C1 segment of cervical spinal cord (tissue), 14 donors: ENCODE data around the gene GALNT2.

Source experiments
- DNase-seq, 14 donors: peaks; one replicate each; lab custom pipeline; 2025; lab: John Stamatoyannopoulos, UW

Gene GALNT2

DNA sequence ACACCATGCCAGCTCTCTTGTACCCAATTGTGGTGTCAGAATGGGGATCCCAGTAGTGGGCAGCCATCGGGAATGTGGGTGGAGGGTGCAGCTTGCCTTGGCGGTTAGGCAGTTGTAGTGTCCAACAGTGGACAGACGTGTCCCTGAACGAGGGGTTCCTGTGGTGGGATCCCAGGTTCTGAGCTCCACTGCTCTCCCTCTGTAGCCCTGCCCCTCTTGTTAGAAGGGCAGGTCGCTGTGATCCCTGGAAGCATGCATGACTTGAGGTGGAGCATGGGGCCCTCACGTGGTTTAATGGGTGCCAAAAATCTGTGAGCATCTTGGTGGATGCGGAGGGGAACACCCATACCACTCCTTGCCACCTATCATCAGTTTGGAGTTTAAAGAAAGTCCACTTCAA lies 4.3 kb downstream of the GALNT2 start:
- no peak for DNase-seq

DNA sequence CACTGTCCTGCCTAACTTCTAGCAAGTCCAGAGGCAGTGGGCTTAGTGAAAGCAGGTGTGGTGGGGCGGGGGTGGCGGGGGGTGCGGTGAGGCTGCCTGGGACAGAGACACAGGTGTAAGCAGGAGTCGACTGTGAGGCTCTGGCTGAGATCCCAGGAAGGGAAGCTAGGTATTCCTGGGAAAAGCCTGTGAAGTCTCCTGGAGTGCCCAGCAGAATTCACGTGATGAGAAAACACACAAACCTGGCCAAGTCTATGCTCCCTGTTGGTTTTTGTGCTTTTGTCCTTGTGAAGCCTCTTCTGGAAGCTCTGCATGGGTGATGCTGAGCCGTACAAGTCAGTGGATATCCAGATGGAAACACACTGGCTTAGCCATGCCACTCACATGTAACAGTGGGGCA lies 5.3 kb downstream of the GALNT2 start:
- DNase-seq = no peak

DNA sequence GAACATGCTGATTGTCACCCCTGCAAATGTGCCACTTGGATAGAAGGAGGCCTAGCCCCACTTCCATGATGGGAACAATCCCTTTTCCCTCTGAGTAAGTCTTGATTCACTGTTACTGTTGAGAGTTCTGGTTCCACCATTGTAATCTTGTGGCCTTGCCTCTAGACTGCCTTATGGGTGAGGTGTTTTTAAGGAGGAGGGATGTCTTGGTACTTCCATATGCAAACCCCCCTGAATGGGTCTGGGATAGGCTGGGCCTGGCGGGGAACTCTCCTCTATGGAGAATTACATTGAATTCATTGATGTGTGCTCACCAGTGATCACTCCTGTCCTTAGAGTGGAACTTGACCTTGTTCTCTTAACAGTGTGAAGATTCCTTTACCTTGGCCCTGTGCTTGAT lies 5.8 kb downstream of the GALNT2 start:
- no peak for DNase-seq

DNA sequence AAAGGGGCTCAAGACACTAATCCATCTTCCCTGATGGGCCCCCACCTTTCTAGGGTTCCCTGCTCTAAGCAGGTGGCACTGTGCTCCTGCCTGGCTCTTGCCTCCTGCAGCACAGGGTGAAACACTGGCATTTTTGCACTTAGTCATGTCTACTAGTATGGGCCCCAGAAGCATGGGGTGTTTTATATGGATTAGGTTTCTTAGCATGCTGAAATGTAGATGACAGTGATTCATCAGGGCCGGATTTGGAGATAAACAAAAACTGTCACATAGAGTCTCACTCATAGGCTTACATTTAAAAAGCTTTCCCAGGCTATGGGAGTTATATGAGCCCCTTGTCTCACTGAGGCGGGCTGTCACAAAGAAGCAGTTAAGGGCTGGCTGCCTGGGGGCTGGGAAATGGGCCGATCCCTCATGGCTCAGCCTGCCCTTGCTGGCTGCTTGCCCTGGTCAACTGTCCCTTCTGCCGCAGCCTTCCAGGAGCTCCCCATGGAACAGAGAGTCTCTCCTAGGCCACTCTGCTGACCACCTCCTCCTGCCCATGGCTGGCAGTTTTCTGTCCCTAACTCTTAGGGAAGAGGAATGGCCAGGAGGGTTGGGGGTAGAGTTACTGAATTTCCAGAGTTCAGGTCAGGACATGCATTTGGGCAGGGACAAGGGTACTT lies 6.5 kb downstream of the GALNT2 start:
- peak in 10 of 14 donors; percentile 8 to 56 (median 32) for DNase-seq

DNA sequence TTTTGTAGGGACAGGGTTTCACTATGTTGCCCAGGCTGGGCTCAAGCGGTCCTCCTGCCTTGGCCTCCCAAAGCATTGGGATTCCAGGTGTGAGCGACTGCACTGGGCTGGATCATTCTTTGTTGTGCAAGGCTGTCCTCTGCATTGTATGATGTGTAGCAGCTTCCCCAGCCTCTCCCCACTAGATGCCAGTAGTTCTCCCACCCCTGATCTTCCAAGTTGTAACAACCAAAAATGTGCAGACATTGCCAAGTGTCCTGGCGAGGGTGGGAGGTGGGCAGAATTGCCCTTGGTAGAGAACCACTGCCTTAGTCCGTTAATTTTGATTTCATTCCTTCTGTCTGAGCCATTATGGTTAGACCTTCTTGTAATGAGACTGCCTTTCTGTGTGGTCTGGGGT lies 7.2 kb downstream of the GALNT2 start:
- no peak for DNase-seq

DNA sequence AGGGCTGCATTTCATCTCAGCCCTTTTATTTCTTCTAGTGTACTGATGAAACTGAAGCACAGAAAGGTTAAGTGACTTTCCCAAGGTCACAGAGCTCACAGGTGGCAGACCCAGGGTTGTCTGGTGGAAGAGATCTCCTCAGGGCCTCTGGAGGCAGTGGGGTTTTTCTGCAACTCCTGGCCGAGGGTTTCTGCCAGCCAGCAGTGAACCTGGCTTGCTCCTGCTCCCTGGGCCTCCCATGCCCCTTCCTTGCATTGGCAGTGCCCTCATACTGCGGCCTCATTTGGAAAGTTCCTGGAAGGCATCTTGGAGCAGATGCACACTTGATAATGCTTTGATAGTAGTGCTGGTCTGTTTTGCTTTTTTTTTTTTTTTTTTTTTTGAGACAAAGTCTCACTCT lies 7.7 kb downstream of the GALNT2 start:
- DNase-seq = no peak

DNA sequence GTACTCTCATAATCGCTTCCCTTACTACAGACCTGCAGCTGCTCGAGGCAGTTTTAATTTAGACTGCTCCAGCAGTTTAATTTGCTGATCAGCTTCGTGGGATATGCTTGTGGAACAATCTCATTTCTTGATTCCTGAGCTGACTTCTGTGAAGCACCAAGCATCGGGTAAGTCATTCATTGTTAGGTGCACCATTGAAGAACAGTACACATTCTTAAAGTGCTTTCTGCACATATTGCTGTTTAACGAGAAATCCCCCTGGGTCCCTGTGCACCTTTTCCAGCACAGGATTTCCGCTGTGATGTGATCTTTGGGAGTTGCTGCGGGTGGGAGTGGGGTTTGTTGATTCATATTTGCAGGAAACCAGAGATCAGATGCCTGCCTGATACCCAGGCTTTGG lies 9.1 kb downstream of the GALNT2 start:
- DNase-seq = no peak

DNA sequence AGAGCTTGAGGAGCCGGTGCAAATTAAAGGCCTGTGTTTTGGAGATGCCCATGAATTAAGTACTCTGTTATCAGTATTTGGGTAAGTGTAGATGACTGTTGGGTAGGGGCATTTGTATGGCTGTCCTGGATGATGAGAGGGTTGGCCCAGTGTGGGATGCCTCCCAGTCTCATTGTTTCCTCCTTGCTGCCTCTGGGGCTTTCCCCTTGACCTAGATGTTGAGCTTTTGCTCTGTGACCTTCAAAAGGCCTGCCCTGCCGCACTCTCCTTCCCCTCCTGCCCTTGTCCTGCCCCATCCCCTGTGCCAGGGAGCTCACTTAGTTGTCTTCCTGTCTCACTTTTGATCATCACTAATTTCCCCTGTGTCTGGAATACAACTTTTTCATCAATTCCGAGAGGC lies 10.0 kb downstream of the GALNT2 start:
- DNase-seq = no peak

DNA sequence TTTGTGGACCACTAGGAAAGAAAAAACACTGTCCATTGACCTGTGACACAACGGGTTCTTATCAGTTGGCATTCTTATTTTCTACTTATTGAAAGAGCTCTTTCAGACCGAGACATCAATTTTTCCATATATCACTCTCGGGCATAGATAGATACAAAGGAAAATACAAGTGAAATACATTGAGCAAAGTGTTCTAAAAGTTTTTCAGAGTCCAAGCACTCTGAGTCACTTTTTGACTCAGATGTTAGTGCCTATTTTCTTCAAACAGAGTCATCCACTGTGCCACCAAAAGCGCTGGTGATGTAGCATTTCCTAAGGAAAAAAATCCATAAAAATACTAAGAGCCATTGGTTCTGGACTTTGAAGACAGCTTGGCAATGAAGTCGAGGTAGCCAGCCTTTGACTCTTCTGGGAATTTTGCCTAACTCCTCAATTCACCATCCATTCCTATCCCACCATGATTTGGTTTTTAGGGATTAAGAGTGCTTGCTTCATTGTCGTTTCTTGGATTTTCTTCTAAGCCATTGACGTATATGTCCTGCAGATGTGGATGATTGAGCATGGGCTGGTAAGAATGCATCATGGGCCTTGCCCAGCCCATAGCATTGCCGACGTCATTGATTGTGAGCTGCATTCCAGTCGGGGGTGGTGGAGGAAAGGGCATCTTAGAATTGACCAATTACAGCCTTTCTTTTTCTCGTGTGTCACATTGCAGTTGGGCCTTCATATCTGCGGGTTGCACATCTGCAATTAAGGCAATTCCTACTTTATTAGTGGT lies 10.6 kb downstream of the GALNT2 start:
- no peak for DNase-seq

DNA sequence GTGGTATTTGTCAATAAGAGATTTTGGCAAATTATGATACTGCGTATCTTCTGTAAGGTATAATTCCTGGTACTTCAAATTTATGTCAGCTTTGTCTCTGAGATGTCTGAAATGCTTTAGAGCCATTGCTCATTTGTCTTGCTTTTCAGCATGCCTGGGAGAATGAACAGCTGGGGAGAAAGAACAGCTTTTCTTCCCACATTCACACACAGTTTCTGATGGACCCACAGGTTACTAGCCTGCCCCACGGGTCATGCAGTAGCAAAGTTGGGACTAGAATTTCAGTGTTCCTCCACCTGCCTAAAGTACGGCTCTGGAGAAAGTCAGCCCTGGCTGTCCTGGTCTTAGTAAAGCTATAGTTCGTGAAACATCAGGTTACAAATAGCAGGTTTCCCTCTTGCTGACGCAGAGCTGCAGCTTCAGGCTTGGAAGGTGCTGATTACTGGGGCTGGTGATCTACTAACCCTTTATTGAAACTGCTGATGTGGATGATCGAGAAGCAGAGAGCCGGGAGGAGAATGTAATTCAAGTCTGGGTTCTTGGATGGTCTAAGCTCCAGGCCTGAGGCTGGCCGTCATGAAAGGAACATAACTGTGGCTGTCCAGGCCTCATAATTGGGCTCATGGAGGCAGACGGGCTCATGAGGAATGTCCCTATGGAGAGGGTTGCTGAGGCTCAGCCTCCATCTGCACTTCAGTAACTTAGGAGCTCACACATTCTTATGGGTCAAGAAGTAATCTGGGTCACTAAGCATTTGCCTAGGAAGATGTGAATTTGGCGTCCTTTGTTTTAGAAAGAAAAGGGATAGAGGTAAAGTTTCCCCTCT lies 12.4 kb downstream of the GALNT2 start:
- no peak for DNase-seq

DNA sequence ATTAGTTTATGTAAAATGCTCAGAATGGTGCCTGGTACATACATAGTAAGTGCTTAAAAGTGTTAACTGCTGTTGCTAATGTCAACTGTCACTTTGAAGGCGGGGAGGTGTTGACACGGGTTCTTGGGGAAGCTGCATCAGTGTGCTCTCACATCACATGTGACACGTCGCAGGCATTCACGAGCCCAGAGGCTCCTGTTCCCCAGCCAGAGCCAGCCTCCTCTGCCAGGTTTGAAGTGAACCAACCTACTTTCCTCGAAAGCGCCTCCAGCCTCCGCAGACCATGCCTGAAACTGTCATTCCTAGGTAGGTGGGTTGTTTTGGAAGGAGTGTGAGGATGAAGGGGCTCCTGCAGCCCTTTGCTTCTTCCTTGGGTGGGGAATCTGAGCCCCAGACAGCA lies 13.8 kb downstream of the GALNT2 start:
- DNase-seq = no peak

DNA sequence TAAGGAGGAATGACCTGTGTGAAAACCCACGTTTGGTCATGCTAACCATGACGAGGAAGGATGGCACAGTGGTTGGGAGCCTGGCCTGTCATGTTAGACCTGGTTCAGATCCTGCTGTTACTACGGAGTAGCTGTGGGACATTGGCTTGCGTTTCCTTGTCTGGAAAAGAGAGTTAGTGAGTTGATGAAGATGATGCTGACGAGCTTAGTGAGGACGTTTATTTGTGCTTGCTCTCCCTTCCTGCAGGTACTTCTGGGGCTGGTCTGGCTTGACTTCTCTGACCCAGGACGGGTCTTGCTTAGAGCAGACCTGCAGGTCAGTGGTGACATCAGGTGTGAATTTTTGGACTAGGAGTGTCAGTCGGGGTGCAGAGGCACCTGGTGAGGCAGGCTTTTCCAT lies 14.7 kb downstream of the GALNT2 start:
- DNase-seq = no peak

DNA sequence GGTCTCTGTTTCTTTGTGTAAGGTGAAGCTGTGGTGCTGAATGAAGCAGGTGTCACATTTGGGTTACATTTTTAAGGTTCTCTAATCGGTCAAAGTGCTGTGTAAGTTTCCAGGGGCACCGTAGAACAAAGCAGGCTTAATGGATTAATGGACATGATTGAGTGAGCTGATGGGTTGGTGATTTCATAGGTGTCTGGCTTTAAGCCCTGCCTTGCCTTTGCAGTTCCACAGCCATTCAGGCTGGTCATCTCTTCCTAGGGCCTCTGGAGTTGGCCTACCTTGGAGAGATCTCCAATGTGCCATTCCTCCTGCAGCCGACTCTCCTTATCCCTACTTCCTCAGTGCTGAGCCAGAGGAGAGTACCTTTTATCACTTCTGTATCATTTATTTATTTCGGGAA lies 15.2 kb downstream of the GALNT2 start:
- no peak for DNase-seq

DNA sequence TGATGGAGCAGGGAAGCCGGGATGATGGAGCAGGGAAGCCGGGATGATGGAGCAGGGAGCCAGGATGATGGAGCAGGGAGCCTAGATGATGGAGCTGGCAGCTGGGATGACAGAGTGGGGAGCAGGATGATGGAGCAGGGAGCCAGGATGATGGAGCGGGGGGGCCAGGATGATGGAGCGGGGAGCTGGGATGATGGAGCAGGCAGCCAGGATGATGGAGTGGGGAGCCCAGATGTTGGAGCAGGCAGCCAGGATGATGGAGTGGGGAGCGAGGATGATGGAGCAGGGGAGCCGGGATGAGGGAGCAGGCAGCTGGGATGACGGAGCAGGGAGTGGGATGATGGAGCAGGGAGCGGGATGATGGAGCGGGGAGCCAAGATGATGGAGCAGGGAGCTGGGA lies 16.0 kb downstream of the GALNT2 start:
- DNase-seq = no peak

DNA sequence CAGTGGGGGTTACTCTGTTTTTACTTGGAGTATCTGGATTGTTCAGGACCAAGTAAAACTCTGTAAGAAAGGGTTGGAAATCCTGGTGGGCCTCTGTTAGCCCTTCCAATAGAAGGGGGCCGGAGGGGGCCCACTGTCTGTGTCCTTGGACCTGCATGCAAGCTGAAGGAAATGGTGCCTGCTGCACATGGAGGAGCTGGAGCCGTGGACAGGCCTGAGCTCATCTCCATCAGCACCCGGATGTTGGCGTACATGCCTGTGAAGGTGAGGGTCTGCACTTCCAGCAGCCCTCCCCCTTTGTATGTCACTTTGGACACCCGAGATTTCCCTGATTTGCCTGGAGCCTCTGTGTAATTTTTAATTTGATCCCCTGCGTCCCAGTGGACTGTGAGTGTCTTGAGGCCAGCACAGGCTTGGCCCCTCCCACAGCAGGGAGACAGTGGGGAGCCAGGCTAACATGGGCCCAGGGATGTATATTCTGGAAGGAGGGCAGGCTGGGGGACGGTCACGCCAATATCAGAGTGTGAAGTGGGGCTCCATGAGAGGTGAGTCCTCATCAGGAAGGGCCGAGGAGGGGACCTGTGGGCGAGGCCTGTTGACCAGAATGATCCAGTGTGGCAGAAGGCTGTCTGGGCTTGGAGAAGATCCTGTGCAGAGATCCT lies 16.8 kb downstream of the GALNT2 start:
- no peak for DNase-seq

DNA sequence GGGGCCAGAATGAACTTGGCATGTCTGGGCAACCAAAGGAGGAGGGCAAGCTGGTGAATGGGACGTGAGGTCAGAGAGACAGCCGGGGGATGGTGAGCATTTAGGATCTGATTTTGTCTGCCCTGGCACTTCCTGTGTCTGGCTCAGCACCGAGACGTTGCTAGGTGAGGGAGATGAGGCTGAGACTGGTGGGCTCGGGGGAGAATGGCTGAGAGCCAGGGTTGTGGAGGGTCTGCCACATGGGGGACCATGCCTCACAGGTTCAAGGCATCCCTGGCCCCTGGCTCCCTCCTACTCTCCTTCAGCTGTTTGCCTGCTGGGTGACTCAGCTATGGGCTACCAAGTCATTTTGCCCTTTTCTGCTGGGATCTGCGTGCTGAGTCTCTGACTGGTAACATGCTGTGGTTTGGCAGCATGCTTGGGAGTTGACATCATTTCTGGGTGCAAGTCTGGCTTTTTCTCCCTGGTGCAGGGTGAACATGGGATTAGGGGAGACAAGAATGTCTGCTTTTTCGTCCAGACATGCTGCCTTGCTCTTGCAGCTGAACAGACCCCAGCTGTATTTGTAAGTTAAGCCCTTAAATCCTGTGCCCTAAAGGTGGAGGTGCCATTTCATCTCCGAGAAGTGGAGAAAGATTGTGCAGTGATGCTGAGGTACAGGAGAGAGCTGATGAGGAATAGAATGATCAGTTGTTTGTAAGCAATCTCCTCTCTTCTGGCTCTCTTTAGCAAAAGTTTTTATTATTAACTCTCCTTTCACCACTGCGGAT lies 17.6 kb downstream of the GALNT2 start:
- peak in 3 of 14 donors; percentile 8 to 74 (median 65) for DNase-seq

DNA sequence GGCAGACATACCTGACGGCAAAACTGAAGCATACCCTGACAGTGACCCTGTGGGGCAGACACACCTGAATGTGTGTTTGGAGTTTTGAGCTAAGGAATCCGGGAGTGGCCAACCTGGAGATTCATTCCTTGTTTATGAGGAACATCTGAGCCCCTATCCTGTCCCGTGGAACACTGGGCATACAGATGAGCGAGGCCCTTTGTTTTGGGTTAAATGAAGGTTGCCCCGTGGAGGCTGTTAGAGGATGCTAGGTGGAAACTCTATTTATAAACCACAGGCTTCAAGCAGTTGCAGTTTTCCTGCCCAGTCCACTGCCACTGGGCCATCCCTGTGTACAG lies 18.1 kb downstream of the GALNT2 start:
- DNase-seq = no peak

DNA sequence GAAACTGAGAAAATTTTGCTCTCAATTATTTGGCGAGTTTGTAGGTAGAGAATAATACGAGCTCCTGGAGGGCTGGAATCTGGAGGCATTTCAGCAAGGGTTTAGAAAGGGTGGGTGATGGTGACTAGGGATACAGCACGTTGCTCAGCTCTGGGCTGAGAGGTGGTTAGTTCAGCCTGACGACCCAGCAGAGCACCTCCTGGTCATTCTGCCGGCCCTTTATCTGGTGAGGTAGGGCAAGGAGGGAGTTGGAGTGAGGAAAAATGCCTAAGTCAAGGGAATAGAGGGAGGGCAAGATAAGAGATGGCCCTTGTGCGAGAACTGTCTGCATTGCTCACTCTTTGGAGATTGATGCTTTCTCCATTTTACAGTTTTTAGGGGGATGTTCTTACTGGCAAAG lies 19.1 kb downstream of the GALNT2 start:
- DNase-seq = no peak

DNA sequence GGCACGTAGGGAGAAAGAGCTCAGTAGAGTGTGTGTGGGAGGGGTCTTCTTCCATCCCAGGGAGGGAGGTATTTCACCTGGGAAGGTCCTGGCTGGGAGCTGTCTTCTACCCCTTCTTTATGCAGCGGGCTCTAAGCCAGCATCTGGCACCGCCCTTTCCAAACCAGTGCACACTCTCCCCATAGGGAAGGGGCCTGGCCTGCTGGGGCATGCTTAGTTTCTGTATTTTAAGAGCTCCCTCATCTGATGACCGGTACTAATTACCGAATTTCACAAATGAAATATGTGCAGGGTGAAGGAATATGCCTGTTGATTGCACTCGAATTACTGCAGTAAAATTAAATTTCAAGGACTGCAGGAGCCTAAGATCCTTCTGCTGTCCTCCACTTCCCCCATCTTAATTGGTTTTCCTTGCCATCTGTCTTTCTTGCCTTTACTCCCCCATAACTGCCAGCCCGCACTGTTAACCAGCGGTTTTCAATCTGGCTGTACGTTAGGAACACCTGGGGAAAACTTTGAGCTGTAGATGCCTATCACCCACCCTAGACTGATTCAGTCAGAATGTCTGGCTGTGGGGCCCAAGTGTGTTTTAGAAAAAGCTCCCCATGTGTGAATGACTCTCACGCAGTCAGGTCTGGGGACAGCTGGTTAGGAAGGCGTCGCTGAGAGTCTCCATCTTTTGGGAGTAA lies 20.1 kb downstream of the GALNT2 start:
- DNase-seq = no peak

DNA sequence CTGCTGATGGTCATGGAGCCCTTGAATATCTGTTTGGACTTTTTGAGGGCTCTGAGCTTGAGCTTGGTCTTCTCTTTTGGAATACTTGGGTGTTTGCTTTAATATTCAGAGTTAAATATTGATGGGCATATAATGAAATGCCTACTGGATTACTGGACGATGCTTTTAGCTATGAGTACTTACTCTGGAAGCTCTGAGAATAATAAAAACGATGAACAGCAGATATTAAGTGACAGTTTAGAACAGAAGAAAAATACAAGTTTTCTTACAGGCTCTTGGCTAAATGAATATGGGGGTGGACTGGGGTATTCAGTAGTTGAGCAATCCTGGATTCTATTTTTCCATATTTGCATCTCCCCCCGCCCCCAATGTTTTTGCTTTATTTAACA lies 20.7 kb downstream of the GALNT2 start:
- no peak for DNase-seq

DNA sequence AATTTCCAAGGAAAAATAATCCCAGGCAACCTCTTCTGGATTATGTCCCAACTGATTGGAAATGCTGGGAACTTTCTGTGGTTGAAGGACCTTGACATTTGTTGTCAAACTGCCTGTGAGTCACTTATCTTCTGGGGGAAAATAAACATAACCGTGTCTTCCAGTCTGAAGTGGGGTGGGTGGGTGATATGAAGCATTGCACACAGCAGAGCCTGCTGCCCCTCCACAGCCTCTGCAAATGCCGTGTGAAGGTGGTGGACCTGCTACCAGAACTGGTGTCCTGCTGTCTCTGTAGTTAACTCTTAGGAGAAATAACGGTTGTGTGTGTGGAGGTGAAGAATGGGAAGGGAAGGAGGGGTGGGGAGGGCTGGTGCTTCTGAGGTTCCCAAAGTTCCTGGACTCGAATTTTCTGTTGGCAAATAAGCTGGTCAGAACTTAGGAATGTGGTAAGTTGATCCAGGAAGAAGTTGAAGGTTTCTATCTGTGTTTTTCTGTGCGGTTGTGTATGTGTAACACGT lies 23.2 kb downstream of the GALNT2 start:
- DNase-seq = no peak
